RWPE1 (cell line): ENCODE measurements around the gene NRF1.
"Not testable (repeated sequence)": the region's sequence is repeated elsewhere in the genome, so short reads cannot be mapped to it uniquely, and the experiment has no call there.

Experiments
- CTCF ChIA-PET: fragments of 350-600 bp; sonication (Branson Sonifier 250); formaldehyde crosslinking; extraction: SDS; loops from one replicate; lab custom pipeline; 2021; lab: Yijun Ruan, JAX
- POLR2A ChIA-PET: fragments of 400-600 bp; formaldehyde crosslinking; extraction: SDS; loops from one replicate; lab custom pipeline; 2020; ENCODE audit warnings: antibody characterized with exemption; ENCODE audit not compliant: low non-redundant PET; lab: Yijun Ruan, JAX
- DNase-seq: peaks from one replicate; pipeline ENCODE4 v3.0.0; 2012; ENCODE audit warnings: low spot score
- H3K27ac ChIP-seq: fragments of 450-650 bp; 2 replicates; pipeline ENCODE4 v1.5.1; 2017
- TF ChIP-seq, protein P1 (sequence below): fragments of 450-650 bp; conservative IDR thresholded peaks from 2 replicates; pipeline ENCODE4 v1.5.1; 2017; ENCODE audit warnings: low read depth, mild to moderate bottlenecking

Gene NRF1

DNA sequence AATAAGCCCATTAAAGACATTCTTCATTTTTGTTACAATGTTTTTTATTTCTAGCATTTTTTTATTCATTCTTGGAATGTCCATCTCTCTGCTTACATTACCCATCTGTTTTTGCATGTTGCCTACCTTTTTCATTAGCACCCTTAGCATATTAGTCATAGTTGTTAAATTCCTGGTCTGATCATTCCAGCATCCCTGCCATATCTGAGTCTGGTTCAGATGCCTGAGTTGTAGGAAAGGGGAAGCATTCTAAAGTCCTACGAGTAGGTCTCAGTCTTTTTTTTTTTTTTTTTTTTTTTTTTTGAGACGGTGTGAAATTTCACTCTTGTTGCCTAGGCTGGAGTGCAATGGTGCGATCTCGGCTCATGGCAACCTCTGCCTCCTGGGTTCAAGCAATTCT is 19.7 kb upstream of the NRF1 start:
- H3K27ac ChIP-seq, result no peak overlapping the region
- CTCF ChIA-PET, result interaction anchor here (1.2 kb wide), 1 partner anchor 21 kb away, joined by 3 read pairs; no protein-coding TSS in a partner anchor
- TF ChIP-seq, protein P1, sequence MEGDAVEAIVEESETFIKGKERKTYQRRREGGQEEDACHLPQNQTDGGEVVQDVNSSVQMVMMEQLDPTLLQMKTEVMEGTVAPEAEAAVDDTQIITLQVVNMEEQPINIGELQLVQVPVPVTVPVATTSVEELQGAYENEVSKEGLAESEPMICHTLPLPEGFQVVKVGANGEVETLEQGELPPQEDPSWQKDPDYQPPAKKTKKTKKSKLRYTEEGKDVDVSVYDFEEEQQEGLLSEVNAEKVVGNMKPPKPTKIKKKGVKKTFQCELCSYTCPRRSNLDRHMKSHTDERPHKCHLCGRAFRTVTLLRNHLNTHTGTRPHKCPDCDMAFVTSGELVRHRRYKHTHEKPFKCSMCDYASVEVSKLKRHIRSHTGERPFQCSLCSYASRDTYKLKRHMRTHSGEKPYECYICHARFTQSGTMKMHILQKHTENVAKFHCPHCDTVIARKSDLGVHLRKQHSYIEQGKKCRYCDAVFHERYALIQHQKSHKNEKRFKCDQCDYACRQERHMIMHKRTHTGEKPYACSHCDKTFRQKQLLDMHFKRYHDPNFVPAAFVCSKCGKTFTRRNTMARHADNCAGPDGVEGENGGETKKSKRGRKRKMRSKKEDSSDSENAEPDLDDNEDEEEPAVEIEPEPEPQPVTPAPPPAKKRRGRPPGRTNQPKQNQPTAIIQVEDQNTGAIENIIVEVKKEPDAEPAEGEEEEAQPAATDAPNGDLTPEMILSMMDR, result no peak
- DNase-seq, result no peak
- POLR2A ChIA-PET, result no interaction called here

DNA sequence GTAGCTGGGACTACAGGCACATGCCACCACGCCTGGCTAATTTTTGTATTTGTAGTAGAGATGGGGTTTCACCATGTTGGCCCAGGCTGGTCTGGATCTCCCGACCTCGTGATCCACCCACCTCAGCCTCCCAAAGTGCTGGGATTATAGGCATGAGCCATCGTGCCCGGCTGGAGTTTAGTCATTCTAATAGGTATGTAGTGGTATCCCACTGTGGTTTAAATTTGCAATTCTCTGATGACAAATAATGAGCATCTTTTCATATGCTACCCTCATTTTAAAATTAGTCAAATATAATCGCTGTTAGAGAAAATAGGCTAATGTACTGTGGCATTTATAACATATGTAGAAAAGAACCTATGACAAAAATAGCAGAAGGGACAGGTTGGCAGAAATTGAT is 15.1 kb upstream of the NRF1 start:
- DNase-seq, CTCF ChIA-PET, POLR2A ChIA-PET, H3K27ac ChIP-seq: not testable (repeated sequence)

DNA sequence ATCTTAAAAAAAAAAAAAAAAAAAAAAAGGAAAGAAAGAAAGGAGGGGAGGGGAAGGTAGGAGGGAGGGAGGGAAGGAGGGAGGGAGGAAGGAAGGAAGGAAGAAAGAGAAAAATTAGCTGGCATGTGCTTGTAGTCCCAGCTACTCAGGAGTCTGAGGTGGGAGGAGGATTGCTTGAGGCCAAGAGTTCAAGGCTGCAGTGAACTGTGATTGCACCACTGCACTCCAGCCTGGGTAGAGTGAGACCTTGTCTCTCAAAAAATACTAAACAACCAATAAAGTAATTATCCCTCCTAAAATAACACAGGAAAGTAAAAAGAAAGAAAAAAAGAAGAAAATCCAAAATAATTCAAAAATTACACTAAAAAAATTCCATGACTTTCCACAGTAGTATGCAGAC is 13.8 kb upstream of the NRF1 start:
- DNase-seq, result no peak
- no peak overlapping the region for H3K27ac ChIP-seq
- ChIA-PET CTCF (interaction anchor here (0.7 to 0.9 kb wide), 2 partner anchors 15 to 400 kb away, joined by 3 to 4 read pairs; no protein-coding TSS in a partner anchor), POLR2A (no interaction called here)
- TF ChIP-seq, protein P1, result no peak

DNA sequence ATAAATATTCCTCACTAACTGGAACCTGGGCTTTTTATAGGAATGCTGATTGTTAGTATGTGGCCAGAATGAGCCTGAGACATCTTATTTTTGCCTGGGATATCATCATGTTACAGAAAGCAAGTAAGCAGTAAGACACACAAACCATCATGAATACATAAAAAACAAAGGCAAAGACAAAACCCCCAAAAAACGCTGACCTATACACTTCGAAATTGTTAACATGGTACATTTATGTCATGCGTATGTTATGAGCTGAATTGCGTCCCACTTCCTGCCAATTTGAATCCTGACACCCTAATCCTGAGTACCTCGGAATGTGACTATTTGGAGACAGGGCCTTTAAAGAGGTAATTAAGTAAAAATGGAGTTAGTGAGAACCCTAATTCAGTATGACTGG is 12.3 kb upstream of the NRF1 start:
- POLR2A ChIA-PET, result no interaction called here
- TF ChIP-seq, protein P1, result no peak

DNA sequence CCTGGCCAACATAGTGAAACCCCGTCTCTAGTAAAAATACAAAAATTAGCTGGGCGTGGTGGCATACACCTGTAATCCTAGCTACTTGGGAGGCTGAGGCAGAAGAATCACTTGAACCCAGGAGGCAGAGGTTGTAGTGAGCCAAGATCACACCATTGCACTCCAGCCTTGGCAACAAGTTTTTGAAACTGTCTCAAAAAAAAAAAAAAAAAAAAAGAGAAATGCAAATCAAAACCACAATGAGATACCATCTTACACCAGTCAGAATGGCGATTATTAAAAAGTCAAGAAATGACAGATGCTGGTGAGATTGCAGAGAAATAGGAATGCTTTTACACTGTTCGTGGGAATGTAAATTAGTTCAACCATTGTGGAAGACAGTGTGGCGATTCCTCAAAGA is 7.9 kb upstream of the NRF1 start:
- DNase-seq, H3K27ac ChIP-seq, POLR2A ChIA-PET: not testable (repeated sequence)
- CTCF ChIA-PET, result interaction anchor here (0.7 kb wide), 1 partner anchor 391 kb away, joined by 3 read pairs; no protein-coding TSS in a partner anchor

More for the DNA sequence above, 12.3 kb upstream of the NRF1 start:
- no peak for DNase-seq
- CTCF ChIA-PET, result no interaction called here
- no peak overlapping the region for H3K27ac ChIP-seq

DNA sequence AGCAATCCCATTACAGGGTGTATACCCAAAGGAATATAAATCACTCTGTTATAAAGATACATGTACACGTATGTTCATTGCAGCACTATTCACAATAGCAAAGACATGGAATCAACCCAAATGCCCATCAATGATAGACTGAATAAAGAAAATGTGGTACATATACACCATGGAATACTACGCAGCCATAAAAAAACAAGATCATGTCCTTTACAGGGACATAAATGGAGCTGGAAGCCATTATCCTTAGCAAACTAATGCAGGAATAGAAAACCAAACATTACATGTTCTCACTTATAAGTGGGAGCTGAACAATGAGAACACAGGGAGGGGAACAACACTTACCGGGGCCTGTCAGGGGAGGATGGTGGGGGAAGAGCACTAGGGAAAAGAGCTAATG is 7.5 kb upstream of the NRF1 start:
- H3K27ac ChIP-seq, CTCF ChIA-PET, POLR2A ChIA-PET, DNase-seq: not testable (repeated sequence)

DNA sequence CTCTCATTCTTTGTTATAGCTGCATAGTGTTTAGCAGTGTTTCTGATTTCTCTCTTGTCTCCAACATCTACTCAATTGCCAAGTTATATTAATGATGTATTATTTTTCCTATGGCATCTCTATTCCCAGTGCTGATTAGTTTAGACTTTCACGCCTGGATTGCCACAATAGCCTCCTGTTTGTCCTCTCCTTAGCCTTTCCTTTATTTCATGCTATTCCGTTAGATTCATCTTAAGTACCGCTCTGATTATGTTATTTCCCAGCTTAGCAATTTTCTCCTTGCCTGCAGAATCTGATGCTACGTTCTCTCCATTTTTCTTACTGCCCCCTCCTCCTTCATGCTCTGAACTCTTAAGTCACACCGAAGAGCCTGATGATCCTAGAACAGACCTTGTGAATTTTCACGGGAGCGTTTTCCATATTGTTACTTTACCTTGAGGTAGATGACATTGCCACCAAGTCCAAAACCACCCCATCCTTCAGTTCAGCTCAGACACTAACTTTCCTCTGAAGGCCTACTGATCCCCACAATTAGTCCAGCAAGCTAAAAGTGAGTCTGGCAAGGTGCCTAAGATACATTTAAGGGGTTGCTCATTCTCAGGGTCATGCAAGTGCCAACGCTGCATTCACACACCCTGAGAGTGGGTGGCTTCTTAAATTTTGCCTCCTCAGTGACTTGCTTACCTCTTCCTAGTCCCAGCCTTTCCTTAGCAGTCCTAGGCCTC is 6.6 kb upstream of the NRF1 start:
- CTCF ChIA-PET, result no interaction called here
- TF ChIP-seq, protein P1, result no peak
- no peak for DNase-seq
- no peak overlapping the region for H3K27ac ChIP-seq
- POLR2A ChIA-PET, result no interaction called here

DNA sequence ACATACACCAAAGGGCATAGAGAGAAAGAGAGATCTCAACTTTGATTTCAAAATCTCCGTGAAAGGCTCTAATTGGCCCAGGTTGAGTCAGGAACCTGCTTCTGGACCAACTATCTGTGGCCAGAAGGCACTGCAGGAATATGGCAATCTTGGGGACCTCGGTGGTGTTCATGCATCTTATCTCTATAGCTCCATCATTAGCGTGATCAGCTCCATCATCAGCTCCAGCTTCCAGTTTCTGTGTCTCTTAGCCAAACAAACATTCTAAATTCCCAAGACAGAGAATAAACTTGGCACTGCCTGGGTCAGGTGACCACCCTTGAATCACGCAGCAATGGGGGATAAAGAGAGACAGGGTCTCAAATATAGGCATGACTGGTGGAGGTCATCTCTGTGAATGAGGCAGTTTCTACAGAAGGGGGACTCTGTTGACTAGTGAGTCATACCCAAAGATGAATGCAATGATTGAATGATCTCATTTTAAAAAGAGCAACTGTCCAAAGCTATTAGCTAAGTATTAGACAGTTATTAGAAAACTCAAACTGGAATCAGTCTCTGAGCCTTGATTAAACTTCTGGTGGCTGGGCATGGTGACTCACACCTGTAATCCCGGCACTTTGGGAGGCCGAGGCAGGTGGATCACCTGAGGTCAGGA is 5.4 kb upstream of the NRF1 start:
- ChIA-PET POLR2A (interaction anchor here (1.0 kb wide), 1 partner anchor 218 kb away, joined by 4 read pairs; no protein-coding TSS in a partner anchor), CTCF (interaction anchor here (0.5 kb wide), 1 partner anchor 36 kb away, joined by 3 read pairs; no protein-coding TSS in a partner anchor)
- TF ChIP-seq, protein P1, result no peak
- H3K27ac ChIP-seq, result no peak overlapping the region
- DNase-seq, result no peak
